Cardiac septum (tissue), 1 donor: ENCODE data around the gene C1GALT1C1. TPM values are rescaled to one million over a fixed set of nuclear protein-coding genes. Genes with fewer than 3 reads are reported as not detected.
"Not testable (repeated sequence)": the region's sequence is repeated elsewhere in the genome, so short reads cannot be mapped to it uniquely, and the experiment has no call there.

Experiments used
- DNase-seq: peaks from one replicate; pipeline ENCODE4 v3.0.0-alpha.2; 2020; ENCODE audit warnings: low spot score
- intact Hi-C: fragments of 100-400 bp; cut with DNase I; formaldehyde crosslinking; loops from one replicate; pipeline ENCODE4 v1.14.0; 2022
- long read RNA-seq: library from polyadenylated mRNA; unstranded; transcript quantifications from one replicate; pipeline ENCODE4 v2.0.0, GENCODE V29; 2021
- total RNA-seq: library from RNA; stranded (reverse); fragmentation: NEBNext Ultra II Directional; extraction: Animal tissue kit (Norgen Biotek cat#: 25700); gene quantifications from one replicate; pipeline ENCODE4 v1.2.1, GENCODE V29; 2021
- donor health status: DM: no; HTN: no; CAD: no.

Gene C1GALT1C1
- total RNA-seq, result 15.5 TPM
- long read RNA-seq, transcript C1GALT1C1-201 (2 exons, 1,613 nt), result major isoform, 18 of 19 reads
- long read RNA-seq, partial matches to known transcripts, result 0 of 19 reads
- long read RNA-seq, other reads (novel, unspliced or antisense), result 1 of 19 reads

GRCh38 chrX:120629667-120630537, at the start of gene C1GALT1C1:
TSS of gene C1GALT1C1 (minus strand) at chrX:120630054. CDS start at chrX:120627166, 2,888 bp downstream.
- DNase-seq, result peak; percentile 95
- intact Hi-C loops, result no loop called here

GRCh38 chrX:120677004-120677652, 47.3 kb upstream of the C1GALT1C1 start:
- intact Hi-C loops, result no loop called here
- no peak for DNase-seq

GRCh38 chrX:120672841-120673530, 43.1 kb upstream of the C1GALT1C1 start:
- intact Hi-C loops, result no loop called here
- no peak for DNase-seq

GRCh38 chrX:120672389-120672788, 42.5 kb upstream of the C1GALT1C1 start:
- DNase-seq, result no peak
- intact Hi-C loops, result no loop called here

GRCh38 chrX:120671963-120672362, 42.1 kb upstream of the C1GALT1C1 start:
- no peak for DNase-seq
- intact Hi-C loops, result no loop called here

GRCh38 chrX:120668357-120668756, 38.5 kb upstream of the C1GALT1C1 start:
- intact Hi-C loops, result loop anchor here (5.0 kb wide), 1 partner anchor 171 kb away; no protein-coding TSS in a partner anchor
- DNase-seq, result no peak

- DNase-seq, intact Hi-C loops: not testable (repeated sequence)
Measured at GRCh38 chrX:120664535-120664934, 34.7 kb upstream of the C1GALT1C1 start.

- no peak for DNase-seq
- intact Hi-C loops, result no loop called here
Measured at GRCh38 chrX:120664081-120664480, 34.2 kb upstream of the C1GALT1C1 start.

- DNase-seq, result no peak
- intact Hi-C loops, result no loop called here
Measured at GRCh38 chrX:120662662-120663061, 32.8 kb upstream of the C1GALT1C1 start.

- intact Hi-C loops, result no loop called here
- DNase-seq, result no peak
Measured at GRCh38 chrX:120660637-120661036, 30.8 kb upstream of the C1GALT1C1 start.

GRCh38 chrX:120653000-120653399, 23.1 kb upstream of the C1GALT1C1 start:
- intact Hi-C loops, result no loop called here
- DNase-seq, result no peak

- intact Hi-C loops, DNase-seq: not testable (repeated sequence)
Measured at GRCh38 chrX:120652256-120652655, 22.4 kb upstream of the C1GALT1C1 start.

- DNase-seq, result no peak
- intact Hi-C loops, result no loop called here
Measured at GRCh38 chrX:120647127-120647526, 17.3 kb upstream of the C1GALT1C1 start.

- DNase-seq, result no peak
- intact Hi-C loops, result no loop called here
Measured at GRCh38 chrX:120642871-120643270, 13.0 kb upstream of the C1GALT1C1 start.

GRCh38 chrX:120638619-120639018, 8.8 kb upstream of the C1GALT1C1 start:
- DNase-seq, result no peak
- intact Hi-C loops, result no loop called here

GRCh38 chrX:120625371-120625770, 4.5 kb downstream of the C1GALT1C1 start:
- intact Hi-C loops, result no loop called here

GRCh38 chrX:120617996-120618630, 11.7 kb downstream of the C1GALT1C1 start:
- no peak for DNase-seq
- intact Hi-C loops, result no loop called here

More at GRCh38 chrX:120625371-120625770, 4.5 kb downstream of the C1GALT1C1 start:
- no peak for DNase-seq

GRCh38 chrX:120614816-120615215, 15.0 kb downstream of the C1GALT1C1 start:
- intact Hi-C loops, result no loop called here
- DNase-seq, result no peak

GRCh38 chrX:120612086-120612485, 17.8 kb downstream of the C1GALT1C1 start:
- intact Hi-C loops, result no loop called here
- DNase-seq, result no peak
